GM19324 (cell line): ENCODE results near the gene CDK6.

Source experiments
- ATAC-seq: cut with Tn5 transposase; IDR thresholded peaks from one replicate; pipeline ENCODE4 v1.9.1; 2021; ENCODE audit warnings: mild to moderate bottlenecking, moderate library complexity; ENCODE audit not compliant: unreplicated experiment, low FRiP score

Gene CDK6

DNA sequence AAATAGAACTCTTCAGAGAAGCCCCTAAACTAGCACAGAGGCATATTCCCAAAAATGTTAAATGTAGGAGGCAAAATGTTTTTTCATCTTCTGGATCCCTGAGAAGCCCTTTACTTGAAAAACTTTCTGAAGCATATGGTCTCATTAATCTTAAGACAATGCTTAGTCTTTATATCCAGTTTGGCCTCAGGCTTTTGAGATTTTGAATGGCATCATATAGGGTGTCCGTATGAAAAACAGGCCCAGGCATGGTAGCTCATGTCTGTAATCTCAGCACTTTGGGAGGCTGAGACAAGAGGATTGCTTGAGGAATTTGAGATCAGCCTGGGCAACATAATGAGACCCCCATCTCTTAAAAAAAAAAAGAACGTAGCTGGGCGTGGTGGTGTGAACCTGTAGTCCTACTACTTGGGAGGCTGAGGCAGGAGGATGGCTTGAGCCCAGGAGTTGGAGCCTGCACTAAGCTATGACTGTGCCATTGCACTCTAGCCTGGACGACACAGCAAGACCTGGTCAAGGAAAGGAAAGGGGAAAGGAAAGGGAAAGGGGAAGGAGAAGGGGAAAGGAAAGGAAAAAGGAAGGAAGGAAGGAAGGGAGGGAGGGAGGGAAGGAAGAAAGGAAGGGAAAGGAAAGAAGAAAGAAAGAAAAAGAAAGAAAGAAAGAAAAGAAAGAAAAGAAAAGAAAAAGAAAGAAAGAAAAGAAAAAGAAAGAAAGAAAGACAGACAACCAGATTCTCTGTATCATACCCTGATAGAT, 119.4 kb downstream of the CDK6 start:
- no peak for ATAC-seq

DNA sequence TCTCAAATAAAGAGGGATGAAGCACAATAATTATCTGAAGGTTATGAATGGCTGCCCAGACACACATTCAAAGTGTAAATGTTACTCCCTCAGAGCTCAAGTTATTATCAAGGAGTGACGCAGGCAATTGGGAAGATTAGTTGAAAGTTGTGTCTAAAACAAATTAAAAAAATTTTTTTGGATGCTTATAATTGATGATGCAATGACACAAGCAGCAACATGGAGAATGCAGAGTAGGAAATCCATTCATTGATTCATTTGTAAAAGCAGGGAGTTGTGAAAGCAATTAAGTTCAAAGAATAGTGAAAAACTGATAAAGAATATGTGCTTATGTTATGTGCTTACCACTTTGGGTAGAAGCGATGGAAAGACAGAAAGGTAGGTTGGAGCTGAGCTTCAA, 120.4 kb downstream of the CDK6 start:
- ATAC-seq = no peak

DNA sequence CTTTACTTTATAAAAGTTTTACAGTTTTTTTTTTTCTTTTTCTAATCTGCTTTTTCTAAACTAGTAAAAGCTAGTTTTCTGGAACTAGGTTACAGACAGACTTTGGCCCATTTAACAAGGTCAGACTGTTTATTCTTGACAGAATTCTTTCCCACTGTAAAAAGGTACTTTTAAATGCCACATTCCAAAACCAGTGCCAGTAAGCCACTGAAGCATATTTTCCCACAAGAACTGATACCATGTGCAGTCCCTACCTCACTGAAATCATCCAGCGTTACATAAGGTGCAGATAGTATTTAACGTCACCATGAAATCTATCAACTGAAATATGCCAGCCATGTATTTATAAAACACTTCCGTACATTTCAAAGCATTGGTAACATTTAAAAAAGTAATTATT, 121.6 kb downstream of the CDK6 start:
- ATAC-seq = no peak

DNA sequence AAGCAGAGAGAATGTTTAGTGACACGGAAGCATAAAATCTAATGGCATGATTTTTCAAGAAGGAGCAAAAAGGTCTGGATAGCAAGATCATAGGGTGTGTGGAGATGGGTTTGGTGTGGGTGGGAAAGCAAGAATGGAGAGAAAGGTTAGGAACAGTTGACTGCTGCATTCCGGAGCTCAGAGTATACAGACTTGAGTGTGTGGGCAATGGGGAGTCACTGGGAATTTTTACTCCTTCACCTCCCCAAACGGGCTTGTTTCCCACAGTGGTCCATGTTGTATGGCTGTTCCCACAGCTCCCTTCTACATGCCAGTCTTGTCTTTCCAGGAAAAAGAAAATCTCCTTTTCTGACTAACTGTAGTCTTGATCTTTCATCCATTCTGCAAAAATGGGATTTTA, 122.1 kb downstream of the CDK6 start:
- no peak for ATAC-seq

DNA sequence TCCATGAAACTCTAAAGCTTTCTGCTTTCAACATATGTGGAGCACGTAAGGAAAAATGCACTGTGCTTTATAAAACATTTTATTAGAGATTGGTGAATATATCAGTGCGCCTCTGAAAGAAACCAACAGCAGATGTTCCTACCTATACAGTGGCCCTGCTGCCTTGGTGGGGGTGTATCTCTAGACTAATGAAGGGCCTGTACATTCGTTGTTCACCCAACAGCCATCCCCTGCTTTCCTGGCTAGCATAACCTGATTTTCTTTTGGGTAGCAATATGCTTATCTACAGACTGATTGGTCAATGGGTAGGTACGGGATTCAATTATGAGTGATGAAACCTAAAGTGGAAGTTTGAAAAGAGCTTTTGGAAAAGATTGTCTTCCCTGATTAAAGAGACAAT, 126.5 kb downstream of the CDK6 start:
- no peak for ATAC-seq

DNA sequence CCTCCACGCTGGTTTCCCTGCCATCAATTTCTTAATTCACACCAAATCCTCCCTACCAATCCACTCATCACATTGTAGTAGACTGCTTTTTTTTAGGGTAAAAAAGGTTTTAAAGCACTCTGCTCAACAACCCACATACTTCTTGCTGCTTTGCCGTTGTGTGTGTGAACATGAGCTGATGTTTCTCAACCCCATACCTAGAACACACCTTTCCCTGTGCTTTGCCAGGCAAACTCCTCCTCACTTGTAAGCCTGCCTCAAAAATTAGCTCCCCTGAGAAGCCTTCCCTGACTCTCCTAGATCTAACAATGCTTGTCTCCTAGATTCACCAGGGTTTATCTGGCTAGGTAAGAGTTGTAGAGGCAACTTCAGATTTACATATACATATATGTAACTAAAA, 127.2 kb downstream of the CDK6 start:
- no peak for ATAC-seq

DNA sequence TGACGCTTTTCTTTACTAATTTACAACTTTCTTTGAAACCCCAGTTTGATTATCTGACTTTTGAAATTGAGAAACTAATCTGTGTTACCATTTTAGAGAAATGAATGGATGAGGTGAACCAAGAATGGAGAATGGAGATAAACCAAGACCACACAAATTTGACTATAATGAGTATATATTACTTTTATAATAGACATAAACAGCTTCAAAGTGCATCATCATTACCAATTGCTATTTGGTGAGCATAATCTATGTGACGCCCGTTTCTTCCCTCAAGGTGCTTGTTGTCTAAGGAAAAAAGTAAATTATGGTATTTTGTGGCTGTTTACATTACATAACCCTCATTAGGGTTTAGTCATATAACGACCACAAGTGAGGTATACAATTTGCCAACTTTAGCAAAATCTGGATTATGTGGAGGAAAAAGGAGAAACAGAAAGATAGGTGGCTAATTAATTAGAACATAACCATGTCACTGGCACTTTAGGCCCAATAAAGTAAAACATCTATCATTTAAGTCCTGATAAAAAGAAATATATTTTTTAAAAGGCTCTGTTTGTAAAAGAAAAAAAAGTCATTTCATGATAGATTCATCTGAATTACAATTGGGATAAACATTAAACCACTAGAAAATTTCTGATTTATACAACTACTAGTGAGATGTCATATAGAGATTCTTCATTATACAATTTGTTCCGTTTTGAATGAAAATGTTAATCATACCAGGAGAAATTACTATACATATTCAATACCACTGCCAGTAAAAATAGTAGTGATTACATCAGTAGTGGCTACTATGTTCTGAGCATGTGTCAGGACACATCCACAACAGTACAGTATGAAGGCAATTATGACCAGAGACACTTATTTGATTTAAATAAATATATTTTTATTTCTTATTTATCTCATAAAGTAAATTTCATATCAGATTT, 128.0 kb downstream of the CDK6 start:
- no peak for ATAC-seq

DNA sequence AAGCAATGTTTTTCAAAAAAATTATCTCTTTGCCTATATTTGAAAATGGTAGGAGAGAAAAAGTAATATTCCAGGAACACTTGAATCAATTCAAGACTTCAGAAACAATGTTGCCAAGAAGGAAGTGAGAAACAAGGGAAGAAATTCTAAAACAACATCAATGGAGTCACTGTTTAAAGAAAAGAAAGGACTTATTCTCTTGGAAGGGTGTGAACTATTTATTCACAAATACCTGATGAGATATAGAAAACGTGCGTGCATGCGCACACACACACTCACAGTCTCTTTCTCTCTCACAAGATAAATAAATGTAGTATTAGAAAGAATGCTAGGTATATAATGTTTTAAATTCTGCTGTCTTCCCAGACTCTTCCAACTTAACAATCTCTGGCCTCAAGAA, 128.9 kb downstream of the CDK6 start:
- no peak for ATAC-seq

DNA sequence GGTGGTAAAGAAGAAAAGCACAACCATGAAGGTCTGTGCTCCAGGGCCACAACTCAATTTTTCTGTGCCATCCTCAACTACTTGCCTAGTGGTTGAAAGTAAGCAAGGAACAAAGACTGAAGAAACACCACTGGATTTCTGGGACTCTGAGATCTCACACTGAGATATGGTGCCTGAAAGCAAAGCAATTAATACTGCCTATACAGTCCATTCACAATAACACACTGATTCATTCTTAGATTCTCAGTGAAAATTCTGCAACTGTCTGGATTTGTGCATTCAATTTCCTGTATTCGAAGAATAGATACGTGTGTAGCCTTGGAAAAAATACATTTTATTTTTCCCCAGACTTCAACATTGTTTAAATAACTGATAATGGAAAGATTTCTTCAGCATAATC, 129.8 kb downstream of the CDK6 start:
- no peak for ATAC-seq

DNA sequence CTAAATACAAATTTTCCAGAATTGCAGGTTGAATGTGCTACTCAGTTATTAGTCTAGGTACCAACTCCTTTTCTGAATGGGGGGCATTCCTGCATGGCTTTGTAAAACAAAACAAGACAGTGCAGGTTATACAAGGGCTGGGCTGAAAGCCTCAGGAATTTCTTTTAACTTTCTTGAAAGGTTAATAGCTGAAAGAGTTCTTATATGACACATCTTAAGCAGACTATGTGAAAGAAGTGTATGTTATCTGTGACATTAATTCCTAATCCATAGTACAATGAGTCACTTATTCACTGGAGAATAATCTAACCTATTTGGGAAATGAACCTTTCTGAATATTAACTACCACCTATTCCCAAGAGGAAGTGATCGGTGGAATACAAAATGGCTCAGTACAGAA, 130.5 kb downstream of the CDK6 start:
- no peak for ATAC-seq

DNA sequence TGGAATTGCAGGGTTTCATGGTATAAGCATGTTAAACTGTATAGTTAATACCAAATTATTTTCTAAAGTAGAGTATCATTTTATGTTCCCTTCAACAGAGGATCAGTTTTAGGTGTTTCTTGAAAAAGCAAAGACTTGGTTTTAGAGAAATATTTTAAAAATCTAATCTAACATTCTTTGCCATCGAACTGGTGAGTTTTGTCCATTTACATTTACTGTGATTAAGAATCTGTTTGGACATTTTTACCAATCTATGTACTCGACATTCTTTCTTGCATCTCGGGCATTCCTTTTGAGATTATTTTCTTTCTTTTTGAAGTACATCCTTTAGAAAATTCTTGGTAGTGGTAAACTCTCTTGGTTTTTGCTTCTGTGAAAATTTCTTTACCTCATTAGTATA, 131.5 kb downstream of the CDK6 start:
- no peak for ATAC-seq

DNA sequence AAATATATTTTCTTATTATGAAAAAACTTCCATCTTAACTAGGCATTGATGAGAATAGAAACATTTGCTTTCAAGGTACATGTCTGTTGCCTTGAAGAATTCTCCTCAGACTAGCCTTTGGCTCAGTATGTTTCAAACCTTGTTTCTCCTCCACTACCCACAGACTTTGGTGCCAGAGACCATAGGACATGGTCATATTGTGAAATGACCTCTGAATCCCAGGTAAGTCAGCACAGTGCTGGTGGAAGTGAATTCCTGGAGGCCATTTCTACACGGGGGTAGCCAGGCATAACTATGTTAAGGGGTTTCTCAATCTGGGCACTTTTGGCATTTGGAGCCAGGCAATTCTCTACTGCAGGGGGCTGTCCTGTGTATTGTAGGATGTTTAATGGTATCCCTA, 133.8 kb downstream of the CDK6 start:
- ATAC-seq = no peak

DNA sequence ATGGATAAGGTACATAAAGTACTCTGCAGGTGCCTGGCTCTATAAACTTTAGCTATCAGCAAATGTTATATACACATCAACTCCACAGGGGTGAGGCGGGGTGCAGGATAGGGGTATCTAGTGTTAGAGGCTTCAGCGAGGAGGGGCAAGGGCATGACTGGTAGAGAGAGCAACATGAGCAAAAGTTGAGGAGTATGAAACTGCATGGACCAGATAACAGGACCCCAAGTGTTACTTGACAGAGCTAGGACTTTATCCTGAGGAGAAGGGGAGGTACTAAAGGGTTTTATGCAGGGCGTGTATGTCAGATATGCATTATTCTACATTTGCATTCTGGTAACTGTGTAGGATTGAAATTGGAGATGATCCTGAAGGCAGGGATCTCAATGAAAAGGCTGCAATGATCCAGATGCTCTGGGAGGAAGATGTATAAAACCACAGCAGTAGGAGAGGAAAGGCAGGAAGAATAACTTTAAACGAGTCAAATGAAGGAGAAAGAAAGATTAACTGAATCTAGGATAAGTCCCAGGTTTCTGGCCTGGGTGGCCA, 136.3 kb downstream of the CDK6 start:
- no peak for ATAC-seq

DNA sequence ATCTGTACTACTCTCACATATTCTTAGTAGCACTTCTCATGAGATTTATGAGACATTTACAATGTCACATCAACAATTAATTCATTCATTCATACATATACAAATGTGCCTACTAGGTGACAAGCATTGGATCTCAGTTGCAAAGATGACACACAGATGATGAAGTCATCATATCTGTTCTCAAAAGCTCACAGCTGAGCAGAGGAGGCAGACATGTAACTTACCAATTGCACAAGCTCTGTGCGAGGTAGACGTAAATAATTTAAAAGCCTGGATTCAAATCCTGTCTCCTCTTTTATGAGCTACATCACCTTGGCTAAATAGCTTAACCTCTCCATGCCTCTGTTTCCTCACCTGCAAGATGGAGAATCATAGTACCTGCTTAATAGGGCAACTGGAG, 136.8 kb downstream of the CDK6 start:
- ATAC-seq = no peak

DNA sequence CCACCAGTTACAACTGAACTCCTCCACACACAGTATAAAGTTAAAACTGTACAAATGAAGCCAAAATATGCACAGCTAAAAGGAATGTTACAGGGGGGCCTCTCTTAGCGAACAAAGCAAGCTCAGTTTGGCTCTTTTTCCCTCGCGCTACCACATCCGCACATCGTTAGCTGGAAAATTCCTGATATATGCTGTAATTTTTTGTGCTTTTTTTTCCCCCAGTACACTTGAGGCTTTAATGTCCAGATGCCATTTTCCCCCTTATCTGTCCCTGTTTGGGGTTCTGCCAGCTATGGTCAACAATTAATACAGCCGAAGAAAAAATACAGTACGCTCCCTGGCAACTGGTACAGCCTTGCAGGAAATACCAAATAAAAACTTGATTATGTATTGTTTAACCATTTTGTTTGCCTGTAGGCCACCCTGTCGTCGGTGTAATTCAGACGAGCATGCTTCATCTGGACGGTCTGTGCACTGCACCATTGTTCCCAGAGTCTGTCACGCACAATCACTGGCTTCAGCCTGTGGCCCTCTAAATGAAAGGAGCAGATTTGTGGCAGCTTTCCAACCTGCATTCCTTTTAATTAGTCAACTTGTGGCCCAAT, 138.0 kb downstream of the CDK6 start:
- no peak for ATAC-seq

DNA sequence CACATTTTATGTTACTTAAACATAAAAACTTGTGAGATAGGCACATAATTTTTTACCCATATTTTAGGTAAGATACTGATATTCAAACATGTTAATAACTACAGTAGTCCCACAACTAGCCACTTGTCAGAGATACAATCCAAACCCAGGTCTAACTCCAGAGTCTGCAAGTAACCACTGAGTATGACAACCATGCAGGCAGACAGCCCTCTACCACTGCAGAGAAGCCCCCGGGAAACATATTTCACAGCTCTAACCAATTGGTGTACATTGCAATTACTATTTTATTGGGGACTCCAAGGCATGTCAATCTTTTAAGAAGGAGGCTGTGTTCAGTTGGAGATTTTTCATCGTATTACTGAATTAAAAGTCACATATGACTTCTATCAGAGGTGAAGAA, 139.0 kb downstream of the CDK6 start:
- no peak for ATAC-seq

DNA sequence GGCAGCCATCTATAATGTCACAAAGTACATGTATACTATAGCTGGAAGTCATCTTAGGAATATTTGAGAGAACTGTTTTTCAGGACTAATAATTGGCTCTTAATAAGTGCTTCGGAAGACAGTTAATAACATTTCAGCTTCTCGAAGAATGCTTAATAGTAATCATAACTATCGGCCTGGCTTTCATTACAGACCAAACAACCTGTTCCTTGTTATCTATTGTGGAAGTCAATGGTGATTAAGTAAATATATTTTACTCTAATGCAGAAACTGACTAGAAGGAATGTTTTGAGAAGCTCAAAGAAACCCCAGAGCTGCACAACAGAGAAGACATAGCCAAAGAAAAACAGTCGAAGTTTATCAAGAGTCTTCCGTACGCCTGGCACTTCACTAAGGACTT, 139.4 kb downstream of the CDK6 start:
- ATAC-seq = no peak

DNA sequence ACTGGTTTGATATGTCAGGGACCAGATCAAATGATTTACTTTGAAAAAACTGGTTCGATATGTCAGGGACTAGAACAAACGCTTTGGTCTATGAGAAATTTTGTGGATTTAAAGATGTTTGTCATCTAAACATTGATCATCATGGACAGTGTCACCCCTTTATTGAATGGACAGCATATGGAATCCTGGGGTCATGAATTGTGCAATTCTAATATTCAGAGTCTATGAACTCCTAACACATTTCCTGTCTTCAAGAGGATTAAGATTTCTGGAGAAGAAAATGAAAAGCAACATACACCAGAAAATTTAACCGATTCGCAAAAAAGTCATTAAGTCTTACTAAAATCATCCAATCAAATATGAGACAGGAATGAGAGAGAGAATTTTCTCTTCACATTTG, 139.8 kb downstream of the CDK6 start:
- ATAC-seq = no peak

DNA sequence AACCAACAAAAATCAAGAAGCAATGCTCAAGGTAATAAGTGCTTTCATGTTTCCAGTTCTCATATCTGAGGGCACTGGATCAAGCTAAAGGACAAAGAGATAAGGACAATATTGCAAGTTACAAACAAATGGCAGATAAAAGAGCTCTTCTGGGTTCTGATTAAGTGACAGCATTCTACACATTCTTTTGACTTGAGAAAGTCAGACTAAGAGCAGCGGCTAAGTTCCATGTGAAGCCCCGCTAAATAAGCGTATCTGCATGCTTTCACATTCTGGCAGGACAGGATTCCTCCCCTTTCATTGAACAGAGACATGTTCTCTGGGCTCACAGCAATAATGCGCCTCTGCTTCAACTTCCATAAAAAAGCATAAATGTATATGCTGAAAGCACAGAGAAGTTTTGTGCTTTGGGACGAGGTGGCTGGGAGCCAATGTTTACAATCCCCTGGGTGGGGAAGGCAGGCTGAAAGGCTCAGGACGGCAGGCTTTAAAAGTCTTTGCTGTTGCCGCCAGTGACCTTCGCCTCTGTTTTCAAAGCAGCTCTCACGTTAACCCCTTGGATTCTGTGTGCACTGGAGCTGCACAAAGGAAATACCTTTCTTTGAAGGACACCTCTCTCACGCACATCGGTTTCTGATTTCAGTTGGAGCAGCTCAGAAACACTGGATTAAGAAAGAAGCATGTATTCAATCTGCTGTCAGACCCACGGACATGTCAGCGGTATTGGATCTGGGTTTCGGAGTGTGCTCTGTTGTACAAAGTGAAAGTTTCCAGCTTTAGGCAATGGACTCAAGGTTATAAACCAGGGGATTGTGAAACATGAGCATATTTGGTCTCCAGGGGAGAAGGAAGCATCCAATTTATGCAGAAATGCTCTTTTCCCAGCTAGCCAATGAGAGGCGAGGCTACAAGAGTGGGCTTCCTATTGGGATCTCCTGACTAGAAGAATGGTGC, 140.8 kb downstream of the CDK6 start:
- ATAC-seq = no peak

DNA sequence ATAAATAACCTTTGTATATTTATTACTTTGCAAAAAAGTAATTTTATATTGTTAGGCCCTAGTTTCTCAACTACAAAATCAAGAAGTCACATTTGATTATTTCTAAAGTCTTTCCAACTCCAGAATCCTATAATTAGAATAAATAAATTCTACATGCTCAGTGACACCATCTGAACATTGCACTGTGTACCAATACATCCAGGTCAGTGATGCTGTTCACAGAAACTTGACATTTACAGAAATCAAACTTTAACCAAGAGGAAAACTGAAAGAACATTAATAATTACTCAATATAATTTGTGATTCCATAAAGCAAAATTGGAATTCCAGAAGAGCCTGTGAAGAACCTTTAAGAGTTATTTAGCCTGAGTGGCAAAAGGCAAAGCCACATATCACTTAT, 142.2 kb downstream of the CDK6 start:
- no peak for ATAC-seq
